AG10803 (cell line): ENCODE results near the gene KCNT1.
"Not testable (repeated sequence)": the region's sequence is repeated elsewhere in the genome, so short reads cannot be mapped to it uniquely, and the experiment has no call there.

Experiments
- DNase-seq: peaks from one replicate; pipeline ENCODE4 v3.0.0; 2010; ENCODE audit warnings: low read depth
- H3K4me3 ChIP-seq: 2 replicates; pipeline ENCODE4 v1.5.1; 2011; ENCODE audit warnings: mild to moderate bottlenecking, low read length, control low read depth
- CTCF ChIP-seq: conservative IDR thresholded peaks from 2 replicates; pipeline ENCODE4 v1.5.1; 2011; ENCODE audit warnings: mild to moderate bottlenecking, low read length, control low read depth, inconsistent platforms

The KCNT1 gene

GRCh38 chr9:135666534-135667462, 35.2 kb upstream of the KCNT1 start:
- TF ChIP-seq CTCF: no peak
- no peak for DNase-seq
- H3K4me3 ChIP-seq: no peak overlapping the region

- no peak overlapping the region for H3K4me3 ChIP-seq
- no peak for TF ChIP-seq CTCF
These were observed 34.5 kb upstream of the KCNT1 start for GRCh38 chr9:135667463-135668001.

GRCh38 chr9:135669018-135669417, 33.0 kb upstream of the KCNT1 start:
- DNase-seq, H3K4me3 ChIP-seq: not testable (repeated sequence)

More at GRCh38 chr9:135667463-135668001, 34.5 kb upstream of the KCNT1 start:
- DNase-seq: no peak

- no peak overlapping the region for H3K4me3 ChIP-seq
- DNase-seq: no peak
- no peak for TF ChIP-seq CTCF
These were observed 32.2 kb upstream of the KCNT1 start for GRCh38 chr9:135669616-135670285.

GRCh38 chr9:135670721-135671590, 31.0 kb upstream of the KCNT1 start:
- TF ChIP-seq CTCF: no peak
- H3K4me3 ChIP-seq: no peak overlapping the region
- DNase-seq: no peak

GRCh38 chr9:135671591-135672041, 30.4 kb upstream of the KCNT1 start:
- DNase-seq: no peak
- no peak for TF ChIP-seq CTCF
- H3K4me3 ChIP-seq: no peak overlapping the region

- not testable (repeated sequence) for H3K4me3 ChIP-seq, DNase-seq
These were observed 29.2 kb upstream of the KCNT1 start for GRCh38 chr9:135672786-135673185.
